HEK293 (cell line): ENCODE results near the gene CASD1.
A peak's percentile ranks its signal among the peaks of the same experiment; 100 is the strongest.

Experiments used
- CTCF ChIA-PET: fragments of 350-600 bp; formaldehyde crosslinking; extraction: SDS; loops from one replicate; lab custom pipeline; 2021; ENCODE audit warnings: antibody characterized with exemption; lab: Yijun Ruan, JAX
- POLR2A ChIA-PET: fragments of 300-600 bp; formaldehyde crosslinking; extraction: SDS; loops from one replicate; lab custom pipeline; 2020; ENCODE audit warnings: antibody characterized with exemption, inconsistent platforms; lab: Yijun Ruan, JAX
- H3K27ac ChIP-seq: fragments of 200-500 bp; sonication (Bioruptor generic); 2 replicates; pipeline ENCODE4 v1.5.1; 2014; ENCODE audit warnings: low read depth, low read length, control low read depth, inconsistent platforms; ENCODE audit errors: extremely low read depth
- H3K36me3 ChIP-seq, 2 experiments: fragments of 200-500 bp in 1 of 2; sonication (Bioruptor generic) in 1 of 2; 1 replicate in 1 of 2; 2 replicates in 1 of 2; pipeline ENCODE4 v1.5.1; 2014 to 2017; ENCODE audit warnings: inconsistent platforms in 2 of 2, low read length in 2 of 2; ENCODE audit not compliant: control insufficient read depth in 2 of 2, insufficient read depth in 1 of 2
- H3K4me1 ChIP-seq: fragments of 200-500 bp; sonication (Bioruptor generic); 2 replicates; pipeline ENCODE4 v1.5.1; 2014; ENCODE audit warnings: mild to moderate bottlenecking, low read length, inconsistent platforms; ENCODE audit not compliant: control insufficient read depth, insufficient read depth
- H3K4me3 ChIP-seq: 2 replicates; pipeline ENCODE4 v1.5.1; 2011; ENCODE audit warnings: low read depth, mild to moderate bottlenecking, control low read depth, low read length, moderate library complexity
- H3K9me3 ChIP-seq: fragments of 200-500 bp; sonication (Bioruptor generic); 2 replicates; pipeline ENCODE4 v1.5.1; 2014; ENCODE audit warnings: low read depth, low read length, inconsistent platforms; ENCODE audit not compliant: control insufficient read depth, insufficient read depth
- BCL11B ChIP-seq: fragments of 450-650 bp; formaldehyde crosslinking; IDR thresholded peaks from 2 replicates; pipeline ENCODE4 v1.5.1; 2016; ENCODE audit warnings: low read depth, missing biosample characterization, missing genetic modification characterization
- FEZF1 ChIP-seq: fragments of 450-650 bp; formaldehyde crosslinking; IDR thresholded peaks from 2 replicates; pipeline ENCODE4 v1.5.1; 2016; ENCODE audit warnings: missing biosample characterization, missing genetic modification characterization
- HIC1 ChIP-seq: fragments of 450-650 bp; formaldehyde crosslinking; IDR thresholded peaks from 2 replicates; pipeline ENCODE4 v1.5.1; 2016; ENCODE audit warnings: missing biosample characterization, missing genetic modification characterization
- IKZF3 ChIP-seq: fragments of 450-650 bp; IDR thresholded peaks from 2 replicates; pipeline ENCODE4 v1.5.0; 2018; ENCODE audit warnings: missing biosample characterization, mild to moderate bottlenecking, missing genetic modification characterization, moderate library complexity
- KLF17 ChIP-seq: fragments of 450-650 bp; formaldehyde crosslinking; IDR thresholded peaks from 2 replicates; pipeline ENCODE4 v1.5.1; 2016; ENCODE audit warnings: missing biosample characterization, missing genetic modification characterization
- OSR2 ChIP-seq: fragments of 450-650 bp; formaldehyde crosslinking; IDR thresholded peaks from 2 replicates; pipeline ENCODE4 v1.5.1; 2016; ENCODE audit warnings: missing biosample characterization, missing genetic modification characterization
- PRDM6 ChIP-seq: fragments of 450-650 bp; formaldehyde crosslinking; IDR thresholded peaks from 2 replicates; pipeline ENCODE4 v1.5.1; 2017; ENCODE audit warnings: missing biosample characterization, missing genetic modification characterization
- RBAK ChIP-seq: fragments of 450-650 bp; formaldehyde crosslinking; IDR thresholded peaks from 2 replicates; pipeline ENCODE4 v1.5.1; 2016; ENCODE audit warnings: missing biosample characterization, missing genetic modification characterization
- YY1 ChIP-seq: fragments of 450-650 bp; formaldehyde crosslinking; IDR thresholded peaks from 2 replicates; pipeline ENCODE4 v1.5.1; 2018; ENCODE audit warnings: missing biosample characterization, missing genetic modification characterization
- YY2 ChIP-seq: fragments of 450-650 bp; formaldehyde crosslinking; IDR thresholded peaks from 2 replicates; pipeline ENCODE4 v1.5.1; 2016; ENCODE audit warnings: missing biosample characterization, missing genetic modification characterization
- ZBTB44 ChIP-seq: fragments of 450-650 bp; IDR thresholded peaks from 2 replicates; pipeline ENCODE4 v1.5.1; 2018; ENCODE audit warnings: missing biosample characterization, mild to moderate bottlenecking, missing genetic modification characterization
- ZBTB8A ChIP-seq: fragments of 450-650 bp; formaldehyde crosslinking; IDR thresholded peaks from 2 replicates; pipeline ENCODE4 v1.5.1; 2016; ENCODE audit warnings: missing biosample characterization, missing genetic modification characterization
- ZNF16 ChIP-seq: fragments of 450-650 bp; formaldehyde crosslinking; IDR thresholded peaks from 2 replicates; pipeline ENCODE4 v1.5.1; 2016; ENCODE audit warnings: low read depth, missing biosample characterization, missing genetic modification characterization
- ZNF211 ChIP-seq: fragments of 450-650 bp; formaldehyde crosslinking; IDR thresholded peaks from 2 replicates; pipeline ENCODE4 v1.5.1; 2016; ENCODE audit warnings: low read depth, missing biosample characterization, missing genetic modification characterization
- ZNF311 ChIP-seq: fragments of 450-650 bp; formaldehyde crosslinking; IDR thresholded peaks from 2 replicates; pipeline ENCODE4 v1.5.1; 2017; ENCODE audit warnings: missing biosample characterization, missing genetic modification characterization, borderline replicate concordance
- ZNF362 ChIP-seq: fragments of 450-650 bp; formaldehyde crosslinking; IDR thresholded peaks from 2 replicates; pipeline ENCODE4 v1.5.1; 2016; ENCODE audit warnings: missing biosample characterization, missing genetic modification characterization
- ZNF433 ChIP-seq: fragments of 450-650 bp; formaldehyde crosslinking; IDR thresholded peaks from 2 replicates; pipeline ENCODE4 v1.5.1; 2016; ENCODE audit warnings: missing biosample characterization, missing genetic modification characterization, low read depth
- ZNF549 ChIP-seq: fragments of 450-650 bp; IDR thresholded peaks from 2 replicates; pipeline ENCODE4 v1.5.1; 2018; ENCODE audit warnings: missing biosample characterization, missing genetic modification characterization, mild to moderate bottlenecking, inconsistent platforms, moderate library complexity
- ZNF558 ChIP-seq: fragments of 450-650 bp; formaldehyde crosslinking; IDR thresholded peaks from 2 replicates; pipeline ENCODE4 v1.5.1; 2016; ENCODE audit warnings: missing biosample characterization, missing genetic modification characterization
- ZNF585B ChIP-seq: fragments of 450-650 bp; formaldehyde crosslinking; IDR thresholded peaks from 2 replicates; pipeline ENCODE4 v1.5.1; 2016; ENCODE audit warnings: missing biosample characterization, missing genetic modification characterization
- ZNF624 ChIP-seq: fragments of 450-650 bp; formaldehyde crosslinking; IDR thresholded peaks from 2 replicates; pipeline ENCODE4 v1.5.1; 2017; ENCODE audit warnings: missing biosample characterization, missing genetic modification characterization
- ZNF660 ChIP-seq: fragments of 450-650 bp; IDR thresholded peaks from 2 replicates; pipeline ENCODE4 v1.5.1; 2018; ENCODE audit warnings: missing biosample characterization, mild to moderate bottlenecking, missing genetic modification characterization
- ZNF664 ChIP-seq: fragments of 450-650 bp; formaldehyde crosslinking; IDR thresholded peaks from 2 replicates; pipeline ENCODE4 v1.5.1; 2016; ENCODE audit warnings: missing biosample characterization, missing genetic modification characterization
- ZNF768 ChIP-seq: fragments of 450-650 bp; formaldehyde crosslinking; IDR thresholded peaks from 2 replicates; pipeline ENCODE4 v1.5.1; 2018; ENCODE audit warnings: missing biosample characterization, mild to moderate bottlenecking, missing genetic modification characterization
- ZNF791 ChIP-seq: fragments of 450-650 bp; formaldehyde crosslinking; IDR thresholded peaks from 2 replicates; pipeline ENCODE4 v1.5.1; 2016; ENCODE audit warnings: missing biosample characterization, missing genetic modification characterization
- ZNF843 ChIP-seq: fragments of 450-650 bp; formaldehyde crosslinking; IDR thresholded peaks from 2 replicates; pipeline ENCODE4 v1.5.1; 2016; ENCODE audit warnings: missing biosample characterization, missing genetic modification characterization
- ZSCAN5A ChIP-seq: fragments of 450-650 bp; formaldehyde crosslinking; IDR thresholded peaks from 2 replicates; pipeline ENCODE4 v1.5.1; 2016; ENCODE audit warnings: missing biosample characterization, missing genetic modification characterization
- ZXDB ChIP-seq: fragments of 450-650 bp; formaldehyde crosslinking; IDR thresholded peaks from 2 replicates; pipeline ENCODE4 v1.5.1; 2016; ENCODE audit warnings: missing biosample characterization, missing genetic modification characterization

The CASD1 gene

DNA sequence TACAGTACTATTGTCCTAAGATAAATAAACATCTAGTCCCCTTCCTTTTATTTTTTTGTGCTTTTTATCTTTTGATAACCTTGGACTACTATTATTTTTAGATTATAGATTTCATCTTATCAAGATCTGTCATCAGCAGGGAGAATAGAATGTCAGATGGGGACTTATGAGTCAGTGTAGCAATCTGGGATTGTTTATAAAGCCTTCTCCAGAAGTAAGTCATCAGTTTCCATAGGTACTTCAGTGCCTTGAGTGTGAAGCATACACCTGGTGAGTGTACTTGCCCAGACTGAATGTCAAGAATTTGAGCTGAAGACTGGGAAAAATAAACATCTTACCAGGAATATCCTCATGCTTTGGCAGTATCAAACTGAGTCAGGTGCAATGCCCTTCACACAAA, 2.1 kb downstream of the CASD1 start (continued):
- peak; percentile 34; the same call in 1 of the 2 replicates for TF ChIP-seq ZNF660
- peak; percentile 47; the same call in 1 of the 2 replicates for TF ChIP-seq ZNF843 (tag by site-specific recombination)
- TF ChIP-seq IKZF3 = 0 out of 2 replicates have a peak, but pooled peaks have one; percentile 37
- TF ChIP-seq FEZF1 = peak; percentile 47
- TF ChIP-seq ZNF791 (tag by site-specific recombination) = no peak
- no peak for TF ChIP-seq ZNF311 (tag by site-specific recombination)

DNA sequence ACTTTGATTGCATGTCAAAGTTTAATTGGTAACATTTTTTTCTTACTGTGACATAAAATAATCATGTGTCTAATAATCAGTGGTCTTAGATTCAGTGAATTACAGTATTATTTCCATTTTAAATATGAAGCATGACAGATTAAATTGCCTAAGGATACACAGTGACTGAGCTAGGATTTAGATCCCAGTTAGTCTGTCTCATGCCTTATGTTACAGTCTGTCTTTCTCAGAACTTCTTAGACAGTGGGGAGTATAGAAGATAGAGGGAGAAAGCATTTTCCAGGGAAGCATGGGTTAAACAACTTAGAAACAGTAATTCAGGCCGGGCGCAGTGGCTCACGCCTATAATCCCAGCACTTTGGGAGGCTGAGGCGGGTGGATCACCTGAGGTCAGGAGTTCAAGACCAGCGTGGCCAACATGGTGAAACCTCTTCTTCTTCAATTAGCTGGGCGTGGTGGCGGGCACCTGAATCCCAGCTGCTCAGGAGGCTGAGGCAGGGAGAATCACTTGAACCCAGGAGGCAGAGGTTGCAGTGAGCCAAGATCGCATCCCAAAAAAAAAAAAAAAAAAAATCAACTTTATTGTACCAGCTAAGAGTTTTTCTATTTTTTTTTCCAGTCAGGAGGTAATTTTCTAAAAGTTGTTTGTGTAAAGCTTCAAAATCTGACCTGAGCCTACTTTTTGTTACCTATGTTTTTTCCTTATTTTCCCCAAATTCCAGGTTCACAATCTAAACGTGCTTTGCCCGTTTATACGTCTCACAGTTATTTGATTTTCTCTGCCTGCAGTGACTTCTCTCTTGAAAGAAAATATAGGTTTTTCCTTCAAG, 3.3 kb downstream of the CASD1 start:
- no peaks in the 10 kb centered on the region for H3K9me3 ChIP-seq
- peaks cover 28% of the 10 kb centered on the region for H3K4me1 ChIP-seq
- ChIA-PET POLR2A (no interaction called here), CTCF (interaction anchor here (0.6 to 1.2 kb wide), 4 partner anchors 10 to 879 kb away, joined by 3 to 5 read pairs (median 4); no protein-coding TSS in a partner anchor)
- peak overlapping the region; percentile 25 for H3K27ac ChIP-seq
- H3K36me3 ChIP-seq = no peaks in the 10 kb centered on the region
- H3K4me3 ChIP-seq = no peak overlapping the region
- TF ChIP-seq ZNF433 (tag by site-specific recombination) (no peak), YY1 (tag by site-specific recombination) (no peak), ZNF549 (tag by site-specific recombination) (no peak), ZNF664 (tag by site-specific recombination) (no peak), HIC1 (tag by site-specific recombination) (0 out of 2 replicates have a peak, but pooled peaks have one; percentile 32), ZBTB8A (tag by site-specific recombination) (peak; percentile 49; the same call in 1 of the 2 replicates), YY2 (tag by site-specific recombination) (no peak), ZNF16 (tag by site-specific recombination) (no peak), ZNF768 (tag by site-specific recombination) (no peak), ZNF558 (tag by site-specific recombination) (no peak), KLF17 (tag by site-specific recombination) (no peak), RBAK (tag by site-specific recombination) (no peak), ZNF362 (tag by site-specific recombination) (peak; percentile 60; the same call in 1 of the 2 replicates), ZBTB44 (no peak), PRDM6 (tag by site-specific recombination) (peak; percentile 94), ZNF624 (tag by site-specific recombination) (no peak), ZNF211 (no peak), ZSCAN5A (no peak), BCL11B (tag by site-specific recombination) (no peak), ZNF585B (tag by site-specific recombination) (no peak), OSR2 (tag by site-specific recombination) (no peak), ZXDB (tag by site-specific recombination) (no peak)
